SJSA1 (cell line): ENCODE measurements around the gene PNPLA2. TPM values are rescaled to one million over a fixed set of nuclear protein-coding genes. Genes with fewer than 3 reads are reported as not detected.

ENCODE experiments used
- DNase-seq, 2 experiments: peaks; one replicate each; pipeline ENCODE4 v3.0.0-alpha.2; 2015 to 2020; ENCODE audit warnings: low spot score in 2 of 2, low read depth in 1 of 2
- H3K27ac ChIP-seq: fragments of 250-450 bp; sonication (Bioruptor Pico); 2 replicates; pipeline ENCODE4 v1.5.1; 2020; ENCODE audit warnings: mild to moderate bottlenecking, moderate library complexity
- H3K27me3 ChIP-seq: fragments of 250-450 bp; sonication (Bioruptor Pico); replicated peaks from 2 replicates; pipeline ENCODE4 v1.5.1; 2020; ENCODE audit warnings: mild to moderate bottlenecking, moderate library complexity
- H3K36me3 ChIP-seq: fragments of 250-450 bp; sonication (Bioruptor Pico); 2 replicates; pipeline ENCODE4 v1.5.1; 2020; ENCODE audit warnings: mild to moderate bottlenecking
- H3K4me1 ChIP-seq: fragments of 250-450 bp; sonication (Bioruptor Pico); replicated peaks from 2 replicates; pipeline ENCODE4 v1.6.1; 2021; ENCODE audit warnings: mild to moderate bottlenecking
- H3K4me3 ChIP-seq: fragments of 250-450 bp; sonication (Bioruptor Pico); 2 replicates; pipeline ENCODE4 v1.5.1; 2020; ENCODE audit warnings: mild to moderate bottlenecking
- H3K9me3 ChIP-seq: fragments of 250-450 bp; sonication (Bioruptor Pico); replicated peaks from 2 replicates; pipeline ENCODE4 v1.5.1; 2020; ENCODE audit warnings: mild to moderate bottlenecking
- total RNA-seq: library from RNA; depleted of rRNA; stranded (reverse); fragments of >200 nt; shearing (Covaris generic); gene quantifications from 2 replicates; pipeline ENCODE4 v1.2.3, GENCODE V29; 2014

The PNPLA2 gene
- total RNA-seq, 1 experiment from 2014 or later: 5.0 TPM

- Histone ChIP-seq H3K27me3 (peaks cover 6% of the 10 kb centered on the region), H3K9me3 (no peaks in the 10 kb centered on the region), H3K4me3 (no peak overlapping the region), H3K27ac (no peak overlapping the region), H3K36me3 (no peaks in the 10 kb centered on the region), H3K4me1 (peaks cover 15% of the 10 kb centered on the region)
- DNase-seq: no peak
These were observed 5.7 kb downstream of the PNPLA2 start for GRCh38 chr11:824292-824880.

DNA sequence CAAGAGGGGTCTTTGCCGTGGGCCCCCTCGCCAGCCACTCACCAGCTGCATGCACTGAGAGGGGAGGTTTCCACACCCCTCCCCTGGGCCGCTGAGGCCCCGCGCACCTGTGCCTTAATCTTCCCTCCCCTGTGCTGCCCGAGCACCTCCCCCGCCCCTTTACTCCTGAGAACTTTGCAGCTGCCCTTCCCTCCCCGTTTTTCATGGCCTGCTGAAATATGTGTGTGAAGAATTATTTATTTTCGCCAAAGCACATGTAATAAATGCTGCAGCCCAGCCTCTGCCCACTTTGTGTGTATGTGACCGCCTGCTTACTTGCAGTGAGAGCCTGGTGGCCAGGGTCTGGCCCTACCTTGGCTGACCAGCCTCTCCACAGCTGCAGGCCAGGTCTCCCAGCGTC is 6.2 kb downstream of the PNPLA2 start:
- H3K9me3 ChIP-seq: no peaks in the 10 kb centered on the region
- H3K36me3 ChIP-seq: no peaks in the 10 kb centered on the region
- H3K4me3 ChIP-seq: no peak overlapping the region
- peaks cover 11% of the 10 kb centered on the region for H3K27me3 ChIP-seq
- DNase-seq: no peak
- no peak overlapping the region for H3K27ac ChIP-seq
- peaks cover 20% of the 10 kb centered on the region for H3K4me1 ChIP-seq

- no peak for DNase-seq
- no peaks in the 10 kb centered on the region for H3K9me3 ChIP-seq
- no peak overlapping the region for H3K27ac ChIP-seq
- no peaks in the 10 kb centered on the region for H3K36me3 ChIP-seq
- peaks cover 21% of the 10 kb centered on the region for H3K4me1 ChIP-seq
- no peak overlapping the region for H3K4me3 ChIP-seq
- peaks cover 18% of the 10 kb centered on the region for H3K27me3 ChIP-seq
These were observed 6.9 kb downstream of the PNPLA2 start for GRCh38 chr11:825366-826226.

DNA sequence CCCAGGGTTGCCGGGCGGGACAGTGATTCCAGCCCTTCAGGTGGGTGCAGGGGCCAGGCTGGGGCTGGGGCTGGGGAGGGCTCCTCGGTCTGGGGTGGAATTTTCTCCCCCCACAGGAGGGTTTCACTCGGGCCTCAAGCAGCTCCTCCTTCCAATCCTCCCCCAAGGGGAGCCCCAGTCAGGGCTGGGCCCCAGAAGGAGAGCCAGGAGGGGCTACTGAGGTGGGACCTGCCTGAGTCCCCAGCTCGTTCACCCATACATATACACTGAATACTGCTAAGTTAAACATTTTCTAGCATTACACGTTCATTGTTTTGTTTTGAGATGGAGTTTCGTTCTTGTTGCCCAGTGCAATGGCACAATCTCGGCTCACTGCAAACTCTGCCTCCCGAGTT is 7.5 kb downstream of the PNPLA2 start:
- Histone ChIP-seq H3K9me3 (no peaks in the 10 kb centered on the region), H3K4me1 (peaks cover 18% of the 10 kb centered on the region), H3K4me3 (no peak overlapping the region), H3K27ac (no peak overlapping the region), H3K27me3 (peaks cover 22% of the 10 kb centered on the region), H3K36me3 (no peaks in the 10 kb centered on the region)
- no peak for DNase-seq

- no peak for DNase-seq
- Histone ChIP-seq H3K36me3 (no peaks in the 10 kb centered on the region), H3K27ac (no peak overlapping the region), H3K27me3 (peaks cover 22% of the 10 kb centered on the region), H3K9me3 (no peaks in the 10 kb centered on the region), H3K4me1 (peaks cover 18% of the 10 kb centered on the region), H3K4me3 (no peak overlapping the region)
These were observed 8.1 kb downstream of the PNPLA2 start for GRCh38 chr11:826836-827145.

GRCh38 chr11:827146-827896 is 8.6 kb downstream of the PNPLA2 start:
- Histone ChIP-seq H3K27ac (no peak overlapping the region), H3K4me3 (no peak overlapping the region), H3K4me1 (peaks cover 23% of the 10 kb centered on the region)

GRCh38 chr11:827897-828192 is 9.1 kb downstream of the PNPLA2 start, which contains the start of gene CRACR2B:
Gene CRACR2B (plus strand): TSS chr11:827919. CDS start chr11:828608, 689 bp downstream.
- Histone ChIP-seq H3K27ac (no peak within 1 kb of the TSS), H3K4me3 (no peak within 1 kb of the TSS), H3K9me3 (no peaks in the 10 kb centered on the region), H3K36me3 (no peaks in the 10 kb centered on the region), H3K4me1 (peaks cover 27% of the 10 kb centered on the region), H3K27me3 (peaks cover 22% of the 10 kb centered on the region)
- DNase-seq: no peak

More at GRCh38 chr11:827146-827896, 8.6 kb downstream of the PNPLA2 start:
- H3K36me3 ChIP-seq: no peaks in the 10 kb centered on the region
- DNase-seq: no peak
- peaks cover 22% of the 10 kb centered on the region for H3K27me3 ChIP-seq
- no peaks in the 10 kb centered on the region for H3K9me3 ChIP-seq

DNA sequence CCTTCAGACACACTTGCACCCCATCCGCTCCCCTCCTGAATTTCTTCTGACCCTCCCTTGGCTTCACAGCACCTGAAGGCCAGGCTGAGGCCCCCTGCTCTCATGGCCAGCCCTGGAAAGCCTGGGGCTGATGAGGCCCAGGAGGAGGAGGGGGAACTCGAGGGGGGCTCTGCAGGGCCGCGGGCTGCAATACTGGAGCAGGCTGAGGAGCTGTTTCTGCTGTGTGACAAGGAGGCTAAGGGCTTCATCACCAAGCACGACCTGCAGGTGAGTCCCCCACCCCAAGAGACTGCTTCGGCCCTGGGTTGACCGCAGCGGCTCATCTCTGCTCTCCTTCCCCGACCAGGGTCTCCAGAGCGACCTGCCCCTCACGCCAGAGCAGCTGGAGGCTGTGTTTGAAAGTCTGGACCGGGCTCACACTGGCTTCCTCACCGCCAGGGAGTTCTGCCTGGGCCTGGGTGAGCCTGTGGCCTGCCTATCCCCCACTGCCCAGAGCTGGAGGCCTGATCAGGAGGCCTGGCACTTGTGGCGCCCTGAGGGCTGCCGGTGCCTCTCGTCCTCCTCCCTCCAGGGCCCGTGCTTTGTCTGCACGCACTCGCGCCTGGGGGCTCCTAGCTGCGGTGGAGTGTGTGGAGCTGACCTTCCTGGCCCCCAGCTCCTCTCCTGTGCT is 9.9 kb downstream of the PNPLA2 start:
- Histone ChIP-seq H3K9me3 (no peaks in the 10 kb centered on the region), H3K4me1 (peaks cover 29% of the 10 kb centered on the region), H3K36me3 (0 out of 2 replicates have a peak, but pooled peaks cover 2% of the 10 kb centered on the region), H3K4me3 (no peak overlapping the region), H3K27me3 (peaks cover 22% of the 10 kb centered on the region), H3K27ac (no peak overlapping the region)
- no peak for DNase-seq

GRCh38 chr11:829176-829846 is 10.6 kb downstream of the PNPLA2 start:
- no peak for DNase-seq
- 0 out of 2 replicates have a peak, but pooled peaks cover 5% of the 10 kb centered on the region for H3K36me3 ChIP-seq
- no peak overlapping the region for H3K27ac ChIP-seq
- no peaks in the 10 kb centered on the region for H3K9me3 ChIP-seq
- H3K27me3 ChIP-seq: peaks cover 22% of the 10 kb centered on the region
- H3K4me1 ChIP-seq: peaks cover 36% of the 10 kb centered on the region
- H3K4me3 ChIP-seq: no peak overlapping the region

GRCh38 chr11:829847-830294 is 11.2 kb downstream of the PNPLA2 start:
- H3K27me3 ChIP-seq: peaks cover 22% of the 10 kb centered on the region
- no peak overlapping the region; the same call in 1 of the 2 replicates for H3K4me3 ChIP-seq
- DNase-seq: no peak
- H3K36me3 ChIP-seq: 0 out of 2 replicates have a peak, but pooled peaks cover 5% of the 10 kb centered on the region
- no peak overlapping the region for H3K27ac ChIP-seq
- peaks cover 42% of the 10 kb centered on the region for H3K4me1 ChIP-seq
- no peaks in the 10 kb centered on the region for H3K9me3 ChIP-seq

DNA sequence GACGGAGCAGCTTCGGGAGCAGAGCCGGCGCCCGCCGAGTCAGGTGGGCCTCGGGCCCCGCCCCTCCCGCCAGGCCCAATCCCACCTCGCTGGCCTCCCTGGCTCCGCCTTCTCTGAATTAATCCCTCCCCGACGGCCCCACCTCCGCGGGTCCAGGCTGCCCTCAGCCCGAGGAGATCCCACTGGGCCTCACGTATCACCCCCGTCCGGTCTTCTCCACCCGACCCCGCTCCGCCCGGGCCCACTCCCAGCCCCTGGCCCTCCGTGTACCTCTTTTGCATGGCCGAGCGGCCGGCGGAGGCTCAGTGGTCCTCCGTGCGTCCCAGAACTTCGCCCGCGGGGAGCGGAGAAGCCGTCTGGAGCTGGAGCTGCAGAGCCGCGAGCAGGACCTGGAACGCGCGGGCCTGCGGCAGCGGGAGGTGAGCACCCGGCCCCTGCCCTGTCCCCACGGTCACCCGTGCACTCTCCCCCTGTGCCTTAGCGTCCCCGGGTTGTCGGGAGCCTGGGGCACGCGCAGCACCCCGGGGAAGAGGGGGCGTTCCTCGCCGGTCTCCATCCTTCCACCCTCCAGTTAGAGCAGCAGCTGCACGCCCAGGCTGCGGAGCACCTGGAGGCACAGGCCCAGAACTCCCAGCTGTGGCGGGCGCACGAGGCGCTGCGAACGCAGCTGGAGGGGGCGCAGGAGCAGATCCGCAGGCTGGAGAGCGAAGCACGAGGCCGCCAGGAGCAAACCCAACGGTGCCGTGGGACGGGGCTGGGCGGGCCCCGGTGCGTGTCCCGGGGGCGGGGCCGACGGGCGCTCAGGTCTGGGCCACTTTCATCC is 11.8 kb downstream of the PNPLA2 start:
- no peak for DNase-seq
- Histone ChIP-seq H3K4me3 (no peak overlapping the region; the same call in 1 of the 2 replicates), H3K9me3 (no peaks in the 10 kb centered on the region), H3K27ac (no peak overlapping the region), H3K36me3 (0 out of 2 replicates have a peak, but pooled peaks cover 5% of the 10 kb centered on the region), H3K27me3 (peaks cover 22% of the 10 kb centered on the region), H3K4me1 (peaks cover 47% of the 10 kb centered on the region)

GRCh38 chr11:831118-831864 is 12.6 kb downstream of the PNPLA2 start:
- DNase-seq: no peak
- no peaks in the 10 kb centered on the region for H3K9me3 ChIP-seq
- H3K36me3 ChIP-seq: peaks cover 7% of the 10 kb centered on the region
- no peak overlapping the region for H3K4me3 ChIP-seq
- H3K27ac ChIP-seq: no peak overlapping the region
- peaks cover 47% of the 10 kb centered on the region for H3K4me1 ChIP-seq
- H3K27me3 ChIP-seq: peaks cover 22% of the 10 kb centered on the region
